ENCODE measurements around the gene FAM50A.

DNA sequence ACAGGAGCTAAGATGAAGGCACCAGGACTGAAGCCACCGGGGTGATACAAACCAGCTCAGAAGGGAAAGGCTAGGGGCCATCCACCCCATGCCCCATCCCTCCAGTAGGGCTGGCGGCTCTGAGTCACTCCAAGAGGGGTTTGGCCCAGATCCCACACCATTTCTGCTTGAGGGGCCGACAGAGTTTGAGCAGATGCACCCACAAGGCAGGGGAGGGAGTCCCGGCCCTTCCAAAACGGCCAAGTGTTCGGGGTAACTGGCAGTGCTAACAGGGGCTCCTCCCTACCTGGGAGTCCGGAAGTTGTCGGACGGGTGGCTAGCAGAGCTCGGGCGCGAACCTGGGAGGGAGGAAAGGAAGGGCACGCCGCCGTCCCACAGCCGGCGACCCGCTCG lies 46.1 kb downstream of the FAM50A start:
- TF ChIP-seq CTCF (IDR thresholded peaks at IDR 0.05; ENCODE audit: insufficient read depth, low read length, poor library complexity, severe bottlenecking) (no peak), EZH2phosphoT487 (conservative IDR thresholded peaks at IDR 0.05; ENCODE audit: low read length) (no peak)
